H1 (cell line): ENCODE measurements around the gene SSNA1. TPM values are rescaled to one million over a fixed set of nuclear protein-coding genes. Genes with fewer than 3 reads are reported as not detected.

Experiments
- KDM4A ChIP-seq: IDR thresholded peaks from one replicate; pipeline ENCODE4 v1.7.1; 2012; ENCODE audit warnings: low read depth, mild to moderate bottlenecking, moderate library complexity, low read length, inconsistent platforms; ENCODE audit not compliant: severe bottlenecking
- polyA plus RNA-seq, 7 experiments: library from polyadenylated mRNA; depleted of rRNA in 3 of 7; stranded (reverse) in 5 of 7; unstranded in 2 of 7; fragments of >200 nt in 5 of 7; fragments of 200-250 nt in 2 of 7; gene quantifications; 1 replicate in 5 of 7; 2 replicates in 1 of 7; 4 replicates in 1 of 7; pipeline versions ENCODE4 v1.2.1 to v1.2.3, GENCODE V29; 2011 to 2013; ENCODE audit warnings: missing spikeins in 2 of 7, mixed read lengths in 2 of 7
- total RNA-seq: library from RNA; stranded (reverse); fragmentation: NEBNext Ultra II Directional; extraction: Animal tissue kit (Norgen Biotek cat#: 25700); gene quantifications from 2 replicates; pipeline ENCODE4 v1.2.1, GENCODE V29; 2021

SSNA1 gene
- total and polyA plus RNA-seq, 2 of the 8 experiments (the other 6 are each of a cell fraction or from before 2014, with no cell fraction given): 87.3 to 157 TPM

- TF ChIP-seq KDM4A: peak; percentile 64
These were observed 26.7 kb upstream of the SSNA1 start (continued) for GRCh38 chr9:137161558-137162486.
